Kidney epithelial cell (primary cell): ENCODE data around the gene ZNF652. TPM values are rescaled to one million over a fixed set of nuclear protein-coding genes. Genes with fewer than 3 reads are reported as not detected.

ENCODE experiments used
- DNase-seq: peaks from one replicate; pipeline ENCODE4 v3.0.0-alpha.2; 2010; ENCODE audit warnings: low read depth
- H3K27me3 ChIP-seq: 2 replicates; pipeline ENCODE4 v1.6.0; 2011; ENCODE audit warnings: low read length; ENCODE audit not compliant: control insufficient read depth, insufficient read depth
- H3K36me3 ChIP-seq: 2 replicates; pipeline ENCODE4 v1.5.1; 2011; ENCODE audit warnings: low read length; ENCODE audit not compliant: control insufficient read depth, insufficient read depth
- H3K4me3 ChIP-seq: 2 replicates; pipeline ENCODE4 v1.5.1; 2011; ENCODE audit warnings: low read depth, mild to moderate bottlenecking, control low read depth, low read length
- total RNA-seq: library from RNA; depleted of rRNA; stranded (reverse); fragments of >200 nt; gene quantifications from 2 replicates; pipeline ENCODE4 v1.2.3, GENCODE V29; 2015
- TF ChIP-seq, protein P1 (sequence below): IDR thresholded peaks from 2 replicates; pipeline ENCODE4 v1.5.1; 2011; ENCODE audit warnings: mild to moderate bottlenecking, moderate library complexity, low read length, control low read depth, inconsistent platforms; ENCODE audit not compliant: insufficient read depth, poor library complexity, severe bottlenecking

The ZNF652 gene
- total RNA-seq, 1 donor from 2014 or later, result 21.4 TPM

DNA sequence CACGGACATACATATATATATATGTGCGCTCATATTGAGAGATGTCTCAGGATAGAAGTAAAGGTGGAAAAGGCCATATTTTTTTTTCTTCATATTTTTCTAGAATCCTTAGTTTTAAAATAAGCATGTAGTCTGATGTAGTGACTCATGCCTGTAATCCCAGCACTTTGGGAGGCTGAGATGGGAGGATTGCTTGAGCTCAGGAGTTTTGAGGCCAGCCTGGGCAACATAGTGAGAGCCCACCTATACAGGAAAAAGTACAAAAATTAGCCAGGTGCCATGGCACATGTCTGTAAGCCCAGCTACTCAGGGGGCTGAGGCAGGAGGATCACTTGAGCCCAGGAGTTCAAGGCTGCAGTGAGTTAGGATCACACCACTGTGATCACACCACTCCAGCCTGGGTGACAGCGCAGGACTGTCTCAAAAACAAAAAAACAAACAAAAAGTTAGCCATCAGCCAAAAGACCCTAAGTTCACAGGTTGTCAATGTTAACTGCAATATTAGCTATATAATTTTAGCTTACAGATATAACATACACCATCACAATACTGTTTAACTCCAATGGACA is 10.4 kb downstream of the ZNF652 start:
- no peaks in the 10 kb centered on the region for H3K27me3 ChIP-seq
- TF ChIP-seq, protein P1, sequence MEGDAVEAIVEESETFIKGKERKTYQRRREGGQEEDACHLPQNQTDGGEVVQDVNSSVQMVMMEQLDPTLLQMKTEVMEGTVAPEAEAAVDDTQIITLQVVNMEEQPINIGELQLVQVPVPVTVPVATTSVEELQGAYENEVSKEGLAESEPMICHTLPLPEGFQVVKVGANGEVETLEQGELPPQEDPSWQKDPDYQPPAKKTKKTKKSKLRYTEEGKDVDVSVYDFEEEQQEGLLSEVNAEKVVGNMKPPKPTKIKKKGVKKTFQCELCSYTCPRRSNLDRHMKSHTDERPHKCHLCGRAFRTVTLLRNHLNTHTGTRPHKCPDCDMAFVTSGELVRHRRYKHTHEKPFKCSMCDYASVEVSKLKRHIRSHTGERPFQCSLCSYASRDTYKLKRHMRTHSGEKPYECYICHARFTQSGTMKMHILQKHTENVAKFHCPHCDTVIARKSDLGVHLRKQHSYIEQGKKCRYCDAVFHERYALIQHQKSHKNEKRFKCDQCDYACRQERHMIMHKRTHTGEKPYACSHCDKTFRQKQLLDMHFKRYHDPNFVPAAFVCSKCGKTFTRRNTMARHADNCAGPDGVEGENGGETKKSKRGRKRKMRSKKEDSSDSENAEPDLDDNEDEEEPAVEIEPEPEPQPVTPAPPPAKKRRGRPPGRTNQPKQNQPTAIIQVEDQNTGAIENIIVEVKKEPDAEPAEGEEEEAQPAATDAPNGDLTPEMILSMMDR, result no peak
- no peaks in the 10 kb centered on the region for H3K36me3 ChIP-seq
- no peak overlapping the region for H3K4me3 ChIP-seq
- no peak for DNase-seq

DNA sequence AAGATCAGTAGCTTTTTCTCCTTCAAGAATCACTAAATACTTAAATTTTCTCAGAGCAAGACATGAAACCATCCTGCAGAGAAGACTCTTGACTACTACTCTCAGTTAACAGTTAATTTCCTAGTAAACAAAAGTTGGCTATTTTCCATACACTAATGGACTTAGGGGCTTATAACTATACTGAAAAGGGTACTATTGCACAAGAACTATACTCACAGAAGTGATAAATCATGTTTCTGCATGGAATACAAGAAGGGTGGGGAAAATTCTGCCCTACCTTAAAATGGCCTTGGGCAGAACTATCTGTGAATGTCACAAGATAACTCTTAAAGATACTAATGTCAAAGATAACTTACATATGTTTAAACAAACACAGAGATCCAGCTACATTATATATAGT is 12.5 kb downstream of the ZNF652 start:
- H3K27me3 ChIP-seq, result no peaks in the 10 kb centered on the region
- H3K4me3 ChIP-seq, result no peak overlapping the region
- no peak for DNase-seq
- no peaks in the 10 kb centered on the region for H3K36me3 ChIP-seq
- TF ChIP-seq, protein P1, result no peak

DNA sequence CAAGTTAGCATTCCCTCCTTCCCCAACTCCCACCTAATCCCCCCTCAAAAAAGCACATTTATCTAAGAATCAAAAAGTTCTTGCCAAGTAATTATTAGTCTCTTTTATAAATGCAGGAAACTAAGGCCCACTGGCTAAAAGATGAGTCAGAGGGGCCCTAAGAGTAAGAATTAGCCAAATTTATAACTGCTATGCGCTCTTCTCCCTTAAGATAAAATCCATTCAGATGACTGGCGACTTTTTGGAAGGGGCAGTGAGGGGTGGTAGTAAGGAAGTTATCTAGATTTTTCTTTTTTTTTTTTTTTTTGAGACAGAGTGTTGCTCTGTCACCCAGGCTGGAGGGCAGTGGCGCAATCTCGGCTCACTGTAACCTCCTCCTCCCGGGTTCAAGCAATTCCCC is 17.1 kb downstream of the ZNF652 start:
- no peaks in the 10 kb centered on the region for H3K36me3 ChIP-seq
- DNase-seq, result no peak
- TF ChIP-seq, protein P1, result no peak
- H3K4me3 ChIP-seq, result no peak overlapping the region
- no peaks in the 10 kb centered on the region for H3K27me3 ChIP-seq

DNA sequence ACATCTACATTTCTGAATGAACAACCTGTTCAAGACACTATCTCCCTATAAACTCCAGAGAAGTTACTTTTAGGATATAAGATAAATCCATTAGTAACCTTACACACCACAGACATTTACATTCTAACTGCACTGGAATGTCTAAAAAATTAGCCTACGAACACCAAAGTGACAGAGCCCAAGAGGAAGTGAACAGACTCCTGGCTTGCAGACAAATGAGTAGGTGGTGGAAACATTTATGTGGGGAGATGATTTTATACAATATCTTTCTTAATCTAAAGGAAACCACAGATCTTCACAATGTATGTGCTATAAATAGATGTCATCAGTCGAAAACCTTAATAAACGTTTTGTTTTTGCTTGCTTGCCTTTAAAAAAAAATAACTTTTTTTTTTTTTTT is 18.8 kb downstream of the ZNF652 start:
- DNase-seq, result no peak
- H3K27me3 ChIP-seq, result no peaks in the 10 kb centered on the region
- TF ChIP-seq, protein P1, result no peak
- H3K4me3 ChIP-seq, result no peak overlapping the region
- no peaks in the 10 kb centered on the region for H3K36me3 ChIP-seq

DNA sequence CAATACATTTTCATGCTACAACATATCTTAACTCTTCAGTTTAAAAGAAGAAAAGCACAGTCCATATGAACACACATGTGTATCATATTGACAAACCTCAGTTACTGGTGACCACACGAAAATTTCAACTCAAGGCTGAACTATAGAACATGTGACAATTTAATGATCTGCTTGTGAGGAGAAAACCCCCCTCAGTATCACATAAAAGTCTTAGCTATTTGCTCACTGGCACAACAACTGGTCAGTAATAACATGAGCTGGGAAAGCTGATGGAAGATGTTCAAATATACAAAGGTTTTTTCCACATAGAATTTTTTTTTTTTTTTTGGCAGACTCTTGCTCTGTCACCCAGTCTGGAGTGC is 19.5 kb downstream of the ZNF652 start:
- no peak for DNase-seq
- Histone ChIP-seq H3K4me3 (no peak overlapping the region), H3K27me3 (no peaks in the 10 kb centered on the region), H3K36me3 (no peaks in the 10 kb centered on the region)
- TF ChIP-seq, protein P1, result no peak

DNA sequence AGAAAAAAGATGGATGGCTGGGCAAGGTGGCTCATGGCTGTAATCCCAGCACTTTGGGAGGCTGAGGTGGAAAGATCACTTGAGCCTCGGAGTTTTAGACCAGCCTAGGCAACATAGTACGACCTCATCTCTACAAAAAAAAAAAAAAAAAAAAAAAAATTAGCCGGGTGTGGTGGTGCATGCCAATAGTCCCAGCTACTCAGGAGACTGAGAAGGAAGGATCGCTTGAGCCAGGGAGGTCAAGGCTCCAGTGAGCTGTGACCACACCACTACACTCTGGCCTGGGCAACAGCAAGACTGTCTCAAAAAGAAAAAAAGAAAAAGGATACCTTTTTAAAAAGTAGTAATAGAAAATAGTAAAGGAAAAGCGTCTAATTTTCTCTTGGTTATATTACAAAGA is 20.7 kb downstream of the ZNF652 start:
- Histone ChIP-seq H3K36me3 (no peaks in the 10 kb centered on the region), H3K4me3 (no peak overlapping the region), H3K27me3 (no peaks in the 10 kb centered on the region)
- TF ChIP-seq, protein P1, result no peak
- no peak for DNase-seq
